HT1080 (cell line): ENCODE results near the gene CHRDL2. TPM values are rescaled to one million over a fixed set of nuclear protein-coding genes. Genes with fewer than 3 reads are reported as not detected.

Experiments used
- DNase-seq: peaks from one replicate; pipeline ENCODE4 v3.0.0-alpha.2; 2015; ENCODE audit warnings: low read depth
- total RNA-seq: library from RNA; depleted of rRNA; stranded (reverse); fragments of >200 nt; shearing (Covaris generic); gene quantifications from 2 replicates; pipeline ENCODE4 v1.2.3, GENCODE V29; 2014

Gene CHRDL2
- total RNA-seq, 1 experiment from 2014 or later = not detected

- DNase-seq = no peak
Observed at GRCh38 chr11:74713686-74714085, 17.5 kb downstream of the CHRDL2 start.

DNA sequence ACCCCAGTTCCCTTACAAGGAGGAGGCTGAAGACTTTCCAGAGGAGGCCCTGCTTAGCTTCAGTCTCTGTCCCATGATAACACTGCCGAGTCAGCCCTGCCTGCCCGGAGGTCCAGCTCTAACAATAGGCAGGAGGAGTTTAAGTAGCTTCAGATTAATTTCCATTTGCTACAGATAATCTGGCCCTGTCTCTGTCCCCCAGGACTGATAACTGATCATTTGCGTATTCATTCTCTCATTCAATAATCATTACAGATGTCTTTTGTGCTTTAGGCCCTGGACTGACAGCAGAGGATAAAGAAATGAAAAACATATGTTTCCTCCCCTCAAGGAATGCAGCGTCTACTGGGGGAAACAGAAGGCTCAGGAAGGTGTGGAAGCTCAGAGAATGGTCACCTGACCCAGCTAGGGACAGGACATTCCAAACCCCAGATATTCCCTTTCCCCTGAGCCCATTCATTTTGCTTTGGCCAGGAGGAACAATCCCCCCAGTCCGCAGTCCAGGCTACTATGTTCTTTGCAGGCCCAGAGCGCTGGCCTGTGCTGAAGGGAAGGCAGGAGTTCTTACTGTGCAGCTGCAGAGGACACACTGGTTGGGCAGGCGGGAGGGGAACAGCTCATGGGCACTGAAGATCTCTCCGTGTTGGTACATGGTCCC is 20.8 kb downstream of the CHRDL2 start:
- DNase-seq = no peak

DNA sequence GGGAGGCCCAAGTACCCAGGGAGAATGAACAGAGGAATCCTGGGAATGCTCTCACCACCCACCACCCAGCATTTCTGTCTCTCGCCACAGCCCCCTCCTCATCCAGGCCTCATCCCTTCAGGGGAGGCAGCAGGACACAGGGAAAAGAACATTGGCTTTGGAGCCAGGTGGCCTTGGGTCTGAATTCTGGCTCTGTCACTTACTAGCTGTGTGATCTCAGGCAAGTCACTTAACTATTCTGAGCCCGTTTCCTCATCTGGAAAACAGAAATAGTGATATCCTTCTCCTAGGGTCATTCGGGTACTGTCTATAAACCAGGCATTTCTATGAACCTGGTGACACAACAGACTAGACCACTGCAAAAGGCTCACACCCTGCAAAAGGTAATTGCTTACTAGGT is 22.1 kb downstream of the CHRDL2 start:
- DNase-seq = no peak

GRCh38 chr11:74707602-74708510 is 23.4 kb downstream of the CHRDL2 start:
- no peak for DNase-seq

GRCh38 chr11:74707182-74707581 is 24.0 kb downstream of the CHRDL2 start:
- DNase-seq = no peak

GRCh38 chr11:74703211-74703610 is 28.0 kb downstream of the CHRDL2 start:
- DNase-seq = no peak

- DNase-seq = peak; percentile 61
Observed at GRCh38 chr11:74702383-74703007, 28.7 kb downstream of the CHRDL2 start.

- DNase-seq = peak; percentile 21
Observed at GRCh38 chr11:74701351-74701750, 29.9 kb downstream of the CHRDL2 start.

DNA sequence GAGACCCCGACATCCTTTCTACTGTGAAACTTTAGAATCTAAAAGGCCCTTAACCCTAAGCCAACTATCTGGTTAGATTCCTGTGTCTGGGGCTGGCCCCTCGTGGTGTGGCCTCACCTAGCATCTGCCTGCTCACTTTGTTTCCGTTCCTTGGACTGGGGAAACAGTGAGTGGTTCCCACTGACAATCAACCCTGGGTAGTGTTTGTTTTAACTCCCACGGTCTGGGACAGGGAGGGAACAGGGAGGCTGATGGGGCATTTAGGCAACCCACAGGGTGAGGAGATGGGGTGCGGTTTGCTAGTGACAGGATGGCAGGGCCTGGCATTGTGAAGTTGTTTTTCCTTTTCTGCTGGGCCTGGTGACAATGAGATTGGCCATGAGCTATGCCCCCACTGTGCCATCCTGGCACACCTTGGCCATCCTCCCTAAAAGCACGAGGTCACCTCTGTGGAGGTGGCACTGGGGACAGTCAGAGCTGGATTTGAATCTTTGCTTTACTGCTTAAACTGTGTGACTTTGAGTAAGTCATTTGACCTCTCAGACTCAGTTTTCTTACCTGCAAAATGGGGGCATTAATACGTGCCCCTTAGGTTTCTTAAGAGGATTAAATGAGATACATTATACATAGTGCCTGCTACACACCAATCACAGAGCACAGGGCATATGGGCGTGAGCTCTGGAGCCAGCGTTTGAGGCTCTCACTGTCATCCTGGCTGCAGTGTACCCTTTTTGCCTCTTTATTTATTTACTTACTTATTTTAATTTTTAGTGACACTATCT is 31.4 kb downstream of the CHRDL2 start:
- DNase-seq = no peak

DNA sequence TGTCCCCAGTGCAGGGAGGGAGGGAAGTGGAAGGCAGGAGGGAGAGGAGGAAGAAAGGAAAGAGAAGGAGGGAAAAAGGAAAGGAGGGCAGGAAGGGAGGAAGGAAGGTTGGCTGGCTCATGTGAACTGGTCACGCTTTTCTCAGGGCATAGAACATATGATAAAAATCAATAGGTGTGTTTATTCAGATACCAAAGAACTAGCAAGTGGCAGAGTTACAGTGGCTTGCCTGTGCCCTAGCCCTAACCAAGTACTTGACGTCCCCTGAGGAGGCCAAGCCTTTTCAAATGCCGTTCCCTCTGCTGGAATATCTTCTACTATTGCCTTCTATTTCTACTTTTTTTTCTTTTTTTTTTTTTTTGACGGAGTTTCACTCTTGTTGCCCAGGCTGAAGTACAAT is 33.5 kb downstream of the CHRDL2 start:
- no peak for DNase-seq

- no peak for DNase-seq
Observed at GRCh38 chr11:74696939-74697675, 34.1 kb downstream of the CHRDL2 start.

DNA sequence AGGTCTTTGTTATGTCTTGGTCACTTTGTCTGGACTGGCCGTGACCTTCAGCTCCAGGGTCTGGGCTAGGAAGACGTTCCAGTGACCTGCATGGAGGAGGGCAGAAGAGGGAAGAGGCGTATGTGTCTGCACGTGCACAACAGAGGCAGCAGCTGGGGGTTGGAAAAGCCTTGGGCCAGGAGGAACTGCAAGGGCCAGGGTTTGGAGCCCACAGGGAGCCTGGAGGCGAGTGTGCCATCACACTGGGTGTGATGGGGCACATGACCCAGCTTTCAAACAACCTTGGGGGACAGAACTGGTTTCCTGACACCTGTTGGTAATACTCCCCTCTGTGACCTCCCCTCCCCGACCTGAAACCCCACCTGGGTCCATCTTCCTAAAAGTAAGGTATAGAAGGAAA is 34.7 kb downstream of the CHRDL2 start:
- DNase-seq = no peak

DNA sequence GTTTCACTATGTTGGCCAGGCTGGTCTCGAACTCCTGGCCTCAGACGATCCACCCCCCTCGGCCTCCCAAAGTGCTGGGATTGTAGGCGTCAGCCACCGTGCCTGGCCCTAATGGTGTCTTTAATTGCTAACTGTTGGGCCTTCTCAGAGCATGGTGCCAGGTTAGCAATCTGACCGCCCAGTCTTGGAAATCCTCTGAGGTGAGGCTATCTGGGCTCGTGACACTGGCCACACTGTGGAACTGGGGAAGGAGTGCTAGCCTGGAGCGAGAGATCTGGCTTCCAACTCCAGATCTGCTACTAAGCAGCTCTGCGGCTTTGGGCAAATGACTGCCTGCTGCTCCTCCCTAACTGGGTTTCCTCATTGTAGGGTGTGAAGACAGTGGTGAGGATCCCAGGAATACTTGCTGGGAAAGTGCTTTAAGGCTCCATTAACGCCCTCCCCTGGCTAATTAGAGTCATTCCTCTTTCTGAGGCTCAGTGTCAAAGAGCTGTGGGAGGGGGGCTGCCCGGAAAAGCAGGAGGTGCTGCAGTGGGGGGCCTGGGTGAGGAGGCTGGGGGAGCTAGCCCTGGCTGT is 35.4 kb downstream of the CHRDL2 start:
- no peak for DNase-seq

DNA sequence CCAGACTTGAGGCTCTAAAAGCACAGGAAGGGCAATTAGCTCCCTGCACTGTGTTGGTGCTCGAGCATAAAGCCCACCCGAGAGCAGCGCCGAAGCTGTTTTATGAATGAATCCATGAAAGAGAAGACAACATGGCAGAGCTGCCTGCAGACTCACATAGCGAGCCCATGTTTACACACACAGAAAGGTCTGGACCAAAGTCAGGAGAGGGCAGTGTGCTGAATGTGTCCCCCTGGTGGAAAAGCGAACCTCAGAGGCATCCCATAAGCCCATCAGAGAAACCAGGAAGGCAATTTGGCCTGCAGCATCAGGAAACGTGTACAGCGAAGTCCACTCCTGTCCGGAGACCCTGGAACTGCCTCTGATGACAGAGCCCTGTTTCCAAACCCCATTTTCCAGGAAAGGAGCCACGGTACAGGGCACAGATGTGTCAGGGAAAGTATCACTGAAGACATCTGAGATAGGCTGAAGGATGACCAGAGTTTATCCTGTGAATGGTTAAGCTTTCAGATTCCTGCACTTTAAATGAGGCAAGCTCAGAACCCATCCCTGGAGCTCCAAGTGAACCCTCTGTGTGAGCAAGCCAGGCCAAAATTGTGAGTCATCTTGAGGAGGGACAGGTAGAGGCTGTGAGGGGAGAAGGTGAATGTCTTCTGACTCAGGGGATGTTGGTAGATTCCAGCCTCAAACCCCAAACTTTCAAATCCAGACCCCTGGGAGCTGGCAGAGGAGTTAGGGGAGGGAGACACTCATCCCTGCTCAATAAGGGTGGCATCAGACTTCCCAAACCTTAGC is 36.9 kb downstream of the CHRDL2 start:
- DNase-seq = no peak

DNA sequence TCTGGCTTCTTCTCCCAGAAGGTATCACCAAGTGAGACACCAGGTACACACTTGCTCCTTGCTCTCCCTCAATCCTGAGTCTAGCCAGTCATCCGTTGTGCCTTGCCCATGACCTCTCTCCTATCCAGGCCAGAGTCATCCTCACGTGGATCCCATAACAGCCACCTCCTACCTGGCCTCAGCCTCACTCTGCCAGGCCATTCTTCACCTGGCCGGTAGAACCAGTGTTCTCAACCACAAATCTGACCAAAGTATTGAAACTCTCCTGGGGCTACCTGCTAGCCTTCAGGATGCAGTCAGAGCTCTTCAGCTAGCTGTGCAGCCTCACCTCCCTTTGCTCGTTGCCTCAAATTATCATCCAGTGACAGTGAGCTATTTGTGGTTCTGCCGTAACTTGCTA is 37.7 kb downstream of the CHRDL2 start:
- no peak for DNase-seq

DNA sequence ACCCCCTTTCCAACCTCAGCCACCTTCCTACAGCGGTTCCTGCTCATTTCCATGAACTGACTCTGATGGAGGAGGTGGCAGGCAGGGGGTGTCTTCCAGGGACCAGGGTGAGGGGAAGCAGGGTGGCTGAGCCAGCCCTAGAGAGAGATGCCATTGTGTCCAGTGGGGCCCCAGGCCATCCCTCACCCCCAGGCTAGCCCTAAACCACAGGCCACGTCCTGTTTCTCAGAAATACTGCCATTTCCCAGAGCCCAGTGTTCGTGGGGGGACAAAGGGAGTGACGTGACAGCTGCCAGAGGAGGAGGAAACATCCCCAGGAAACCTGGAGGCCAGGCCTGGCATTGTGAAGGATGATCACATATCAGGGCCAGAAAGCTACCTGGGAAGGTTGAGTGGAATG is 39.5 kb downstream of the CHRDL2 start:
- peak; percentile 37 for DNase-seq

DNA sequence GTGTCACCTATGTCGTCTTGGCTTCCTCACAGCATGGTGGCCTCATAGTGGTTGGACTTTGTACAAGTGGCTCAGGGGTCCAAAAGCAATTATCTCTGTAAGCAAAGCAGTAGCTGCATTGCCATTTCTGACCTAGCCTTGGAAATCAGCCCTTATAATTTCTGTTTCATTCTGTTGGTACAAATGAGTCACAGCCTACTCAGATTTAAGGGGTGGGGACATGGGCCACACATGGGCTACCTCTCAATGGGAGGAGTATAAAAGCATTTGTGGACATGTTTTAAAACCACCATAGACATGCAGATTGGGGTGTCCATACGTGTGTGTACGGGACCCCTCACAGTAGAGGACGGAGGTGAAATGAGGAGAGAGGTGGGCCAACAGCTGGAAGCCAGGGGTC is 41.6 kb downstream of the CHRDL2 start:
- DNase-seq = peak; percentile 37

GRCh38 chr11:74687237-74688023 is 43.8 kb downstream of the CHRDL2 start:
- peak; percentile 39 for DNase-seq

DNA sequence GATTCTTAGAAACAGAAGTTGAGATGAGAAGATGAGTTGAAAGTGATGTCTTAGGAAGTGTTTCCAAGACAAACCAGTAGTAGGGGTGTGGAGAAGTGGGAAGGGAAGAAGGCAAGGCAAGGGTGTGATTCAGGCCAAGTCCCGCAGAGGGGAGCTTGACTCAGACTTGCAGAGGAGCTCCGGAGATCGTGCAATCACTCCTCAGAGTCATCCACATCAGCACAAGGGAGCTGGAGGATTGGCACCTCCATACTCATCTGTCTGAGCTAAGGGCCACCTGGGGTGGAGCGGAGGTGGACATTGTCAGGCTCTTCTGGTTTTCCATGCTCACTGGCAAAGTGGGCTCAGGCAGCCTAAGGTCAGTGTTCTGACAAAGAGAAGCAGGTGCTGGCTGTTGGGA is 44.4 kb downstream of the CHRDL2 start:
- peak; percentile 73 for DNase-seq
